Daoy (cell line): ENCODE data around the gene KLHL33. TPM values are rescaled to one million over a fixed set of nuclear protein-coding genes. Genes with fewer than 3 reads are reported as not detected.

Experiments
- DNase-seq: peaks from one replicate; pipeline ENCODE4 v3.0.0-alpha.2; 2015; ENCODE audit warnings: low read depth
- total RNA-seq: library from RNA; depleted of rRNA; stranded (reverse); fragments of >200 nt; shearing (Covaris generic); gene quantifications from 2 replicates; pipeline ENCODE4 v1.2.3, GENCODE V29; 2014; rRNA removed

Gene KLHL33
- not detected in 2 replicates for total RNA-seq

- no peak for DNase-seq
Observed at GRCh38 chr14:20435582-20436362, at the start of gene KLHL33. KLHL33 (minus strand) TSS chr14:20436166; CDS start chr14:20435811, 355 bp downstream.

- DNase-seq: no peak
Observed at GRCh38 chr14:20482382-20482781, 46.4 kb upstream of the KLHL33 start.

GRCh38 chr14:20478894-20479293, 42.9 kb upstream of the KLHL33 start:
- DNase-seq: no peak

GRCh38 chr14:20477211-20477876, 41.4 kb upstream of the KLHL33 start:
- DNase-seq: peak; percentile 96

- no peak for DNase-seq
Observed at GRCh38 chr14:20476776-20477175, 40.8 kb upstream of the KLHL33 start.

- DNase-seq: no peak
Observed at GRCh38 chr14:20472536-20473169, 36.7 kb upstream of the KLHL33 start.

GRCh38 chr14:20470603-20470901, 34.6 kb upstream of the KLHL33 start:
- DNase-seq: no peak

- peak; percentile 92 for DNase-seq
Observed at GRCh38 chr14:20469890-20470602, 34.1 kb upstream of the KLHL33 start.

- peak; percentile 95 for DNase-seq
Observed at GRCh38 chr14:20469242-20469889, 33.4 kb upstream of the KLHL33 start, which contains the start of gene PNP. PNP (plus strand) TSS chr14:20469406; CDS start chr14:20469525, 119 bp downstream.

GRCh38 chr14:20468764-20469241, 32.8 kb upstream of the KLHL33 start:
- DNase-seq: no peak

- DNase-seq: peak; percentile 100
Observed at GRCh38 chr14:20461225-20462141, 25.5 kb upstream of the KLHL33 start, which contains the start of gene PIP4P1. PIP4P1 (minus strand) TSS chr14:20461434; CDS start chr14:20461325, 109 bp downstream.

- DNase-seq: no peak
Observed at GRCh38 chr14:20460458-20461224, 24.7 kb upstream of the KLHL33 start.

- no peak for DNase-seq
Observed at GRCh38 chr14:20458031-20458789, 22.2 kb upstream of the KLHL33 start.

GRCh38 chr14:20456971-20457370, 21.0 kb upstream of the KLHL33 start:
- DNase-seq: no peak

- DNase-seq: no peak
Observed at GRCh38 chr14:20455355-20456300, 19.7 kb upstream of the KLHL33 start.

GRCh38 chr14:20454516-20455354, 18.8 kb upstream of the KLHL33 start, which contains the start of the genes APEX1 and OSGEP:
APEX1 (plus strand) TSS chr14:20455226; CDS start chr14:20455646, 420 bp downstream.
OSGEP (minus strand) TSS chr14:20454812; CDS start chr14:20454683, 129 bp downstream.
- DNase-seq: peak; percentile 100
